PC-3 (cell line): Measurements from ENCODE around the gene IGFBP4. TPM values are rescaled to one million over a fixed set of nuclear protein-coding genes. Genes with fewer than 3 reads are reported as not detected.

Experiments used
- ATAC-seq: fragments of 200-7000 bp; cut with Tn5 transposase; 2 replicates; pipeline ENCODE4 v1.9.1; 2020; ENCODE audit warnings: mild to moderate bottlenecking, moderate library complexity
- BruUV-seq: library from RNA; stranded (reverse); fragments of 400-500 nt; replicated peaks from 2 replicates; lab custom pipeline; 2021; lab: Mats Ljungman, UMichigan
- CTCF ChIA-PET: fragments of 300-600 bp; sonication (Branson Sonifier 250); formaldehyde crosslinking; loops from one replicate; lab custom pipeline; 2022; ENCODE audit warnings: antibody characterized with exemption; lab: Charles Lee
- POLR2A ChIA-PET: fragments of 300-600 bp; sonication (Branson Sonifier 250); formaldehyde crosslinking; loops from one replicate; lab custom pipeline; 2022; ENCODE audit warnings: antibody characterized with exemption; ENCODE audit not compliant: unreplicated experiment; lab: Charles Lee
- DNase-seq: peaks from one replicate; pipeline ENCODE4 v3.0.0-alpha.2; 2015
- H2AFZ ChIP-seq: fragments of 300-600 bp; sonication (generic); 2 replicates; pipeline ENCODE4 v1.6.0; 2016; ENCODE audit warnings: antibody characterized with exemption, low read length
- H3F3A ChIP-seq: fragments of 300-600 bp; sonication (generic); one replicate; pipeline ENCODE4 v1.6.0; 2017; ENCODE audit warnings: antibody characterized with exemption, low read length, control low read depth, mild to moderate bottlenecking; ENCODE audit not compliant: unreplicated experiment
- H3K27ac ChIP-seq: fragments of 300-600 bp; sonication (generic); 2 replicates; pipeline ENCODE4 v1.5.1; 2016; ENCODE audit warnings: mild to moderate bottlenecking, low read length
- H3K27me3 ChIP-seq: fragments of 300-600 bp; sonication (generic); 2 replicates; pipeline ENCODE4 v1.6.1; 2016; ENCODE audit warnings: low read length, mixed read lengths
- H3K36me3 ChIP-seq: fragments of 300-600 bp; sonication (generic); 2 replicates; pipeline ENCODE4 v1.6.1; 2016; ENCODE audit warnings: low read depth, mixed run types, low read length, mixed read lengths
- H3K4me1 ChIP-seq: fragments of 300-600 bp; sonication (generic); 2 replicates; pipeline ENCODE4 v1.5.1; 2016; ENCODE audit warnings: low read length; ENCODE audit not compliant: insufficient read depth
- H3K4me2 ChIP-seq: fragments of 300-600 bp; sonication (generic); 2 replicates; pipeline ENCODE4 v1.6.0; 2016; ENCODE audit warnings: low read length
- H3K4me3 ChIP-seq: fragments of 300-600 bp; sonication (generic); 2 replicates; pipeline ENCODE4 v1.5.1; 2016; ENCODE audit warnings: mild to moderate bottlenecking, low read length, mixed read lengths
- H3K79me2 ChIP-seq: fragments of 300-600 bp; sonication (generic); 2 replicates; pipeline ENCODE4 v1.6.1; 2017; ENCODE audit warnings: low read length, mixed read lengths
- H3K9ac ChIP-seq: fragments of 300-600 bp; sonication (generic); 2 replicates; pipeline ENCODE4 v1.6.0; 2016; ENCODE audit warnings: mild to moderate bottlenecking, low read length
- H3K9me2 ChIP-seq: fragments of 300-600 bp; sonication (generic); replicated peaks from 2 replicates; pipeline ENCODE4 v1.6.1; 2016; ENCODE audit warnings: mixed run types, low read length, mixed read lengths
- H3K9me3 ChIP-seq: fragments of 300-600 bp; sonication (generic); 2 replicates; pipeline ENCODE4 v1.6.1; 2016; ENCODE audit warnings: low read length, mixed read lengths
- H4K20me1 ChIP-seq: fragments of 300-600 bp; sonication (generic); 2 replicates; pipeline ENCODE4 v1.6.1; 2016; ENCODE audit warnings: low read length, mixed read lengths
- CTCF ChIP-seq: fragments of 300-600 bp; sonication (generic); conservative IDR thresholded peaks from 2 replicates; pipeline ENCODE4 v1.5.1; 2017; ENCODE audit warnings: antibody characterized with exemption, low read depth, mild to moderate bottlenecking, low read length
- EZH2 ChIP-seq: fragments of 300-600 bp; sonication (generic); IDR thresholded peaks from one replicate; pipeline ENCODE4 v1.6.1; 2017; ENCODE audit warnings: antibody characterized with exemption, mild to moderate bottlenecking, low read length; ENCODE audit not compliant: unreplicated experiment
- EZH2phosphoT487 ChIP-seq: fragments of 300-600 bp; sonication (generic); IDR thresholded peaks from 2 replicates; pipeline ENCODE4 v1.6.1; 2018; ENCODE audit warnings: mild to moderate bottlenecking, antibody characterized with exemption, low read length, borderline replicate concordance
- intact Hi-C: fragments of 100-400 bp; cut with micrococcal nuclease; formaldehyde crosslinking; loops from 2 replicates; pipeline ENCODE4 v1.9.0; 2023
- total RNA-seq: library from RNA; depleted of rRNA; stranded (reverse); fragments of >200 nt; gene quantifications from 2 replicates; pipeline ENCODE4 v1.2.3, GENCODE V29; 2014

IGFBP4 gene
- total RNA-seq, 1 experiment from 2014 or later, result 164 TPM

- Histone ChIP-seq H3K4me1 (peaks cover 16% of the 10 kb centered on the region), H3K4me3 (no peak overlapping the region), H3K27me3 (no peaks in the 10 kb centered on the region), H3K4me2 (no peak overlapping the region), H3K9me3 (no peaks in the 10 kb centered on the region), H3K79me2 (peaks cover 17% of the 10 kb centered on the region), H3F3A (no peaks in the 10 kb centered on the region), H3K36me3 (peaks cover 47% of the 10 kb centered on the region), H4K20me1 (peaks cover 7% of the 10 kb centered on the region; the same call in 1 of the 2 replicates), H3K9me2 (no peaks in the 10 kb centered on the region), H3K9ac (no peak overlapping the region), H3K27ac (no peak overlapping the region), H2AFZ (no peak overlapping the region)
- DNase-seq (no peak), ATAC-seq (no peak)
- intact Hi-C loops, result no loop called here
- ChIA-PET POLR2A (no interaction called here), CTCF (no interaction called here)
- no peak for TF ChIP-seq EZH2phosphoT487
- no TSS peak for BruUV-seq
These were observed 11.4 kb downstream of the IGFBP4 start for GRCh38 chr17:40454613-40454995.

DNA sequence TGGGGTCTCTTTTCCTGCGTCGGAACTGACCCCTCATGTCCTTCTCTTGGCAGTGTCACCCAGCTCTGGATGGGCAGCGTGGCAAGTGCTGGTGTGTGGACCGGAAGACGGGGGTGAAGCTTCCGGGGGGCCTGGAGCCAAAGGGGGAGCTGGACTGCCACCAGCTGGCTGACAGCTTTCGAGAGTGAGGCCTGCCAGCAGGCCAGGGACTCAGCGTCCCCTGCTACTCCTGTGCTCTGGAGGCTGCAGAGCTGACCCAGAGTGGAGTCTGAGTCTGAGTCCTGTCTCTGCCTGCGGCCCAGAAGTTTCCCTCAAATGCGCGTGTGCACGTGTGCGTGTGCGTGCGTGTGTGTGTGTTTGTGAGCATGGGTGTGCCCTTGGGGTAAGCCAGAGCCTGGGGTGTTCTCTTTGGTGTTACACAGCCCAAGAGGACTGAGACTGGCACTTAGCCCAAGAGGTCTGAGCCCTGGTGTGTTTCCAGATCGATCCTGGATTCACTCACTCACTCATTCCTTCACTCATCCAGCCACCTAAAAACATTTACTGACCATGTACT, 13.2 kb downstream of the IGFBP4 start:
- H3K9me2 ChIP-seq, result no peaks in the 10 kb centered on the region
- no peaks in the 10 kb centered on the region for H3K9me3 ChIP-seq
- H3K4me2 ChIP-seq, result no peak overlapping the region
- no peak for TF ChIP-seq EZH2phosphoT487
- no peak for TF ChIP-seq CTCF
- peaks cover 47% of the 10 kb centered on the region for H3K36me3 ChIP-seq
- no peak overlapping the region for H2AFZ ChIP-seq
- intact Hi-C loops, result no loop called here
- BruUV-seq, result no TSS peak
- H3K4me3 ChIP-seq, result no peak overlapping the region
- no peak for DNase-seq
- ATAC-seq, result no peak
- H3F3A ChIP-seq, result peaks cover 6% of the 10 kb centered on the region
- H3K9ac ChIP-seq, result no peak overlapping the region
- CTCF ChIA-PET, result no interaction called here
- H4K20me1 ChIP-seq, result 0 out of 2 replicates have a peak, but pooled peaks cover 3% of the 10 kb centered on the region
- H3K79me2 ChIP-seq, result peaks cover under 1% of the 10 kb centered on the region
- no peaks in the 10 kb centered on the region for H3K27me3 ChIP-seq
- POLR2A ChIA-PET, result no interaction called here
- no peak overlapping the region for H3K27ac ChIP-seq
- peaks cover 16% of the 10 kb centered on the region for H3K4me1 ChIP-seq

- Histone ChIP-seq H4K20me1 (no peaks in the 10 kb centered on the region), H3K9me2 (no peaks in the 10 kb centered on the region), H3K9ac (no peak overlapping the region), H3F3A (peaks cover 6% of the 10 kb centered on the region), H3K36me3 (peaks cover 43% of the 10 kb centered on the region), H3K27me3 (no peaks in the 10 kb centered on the region), H3K4me1 (peaks cover 10% of the 10 kb centered on the region), H3K4me2 (no peak overlapping the region), H3K9me3 (no peaks in the 10 kb centered on the region), H3K27ac (no peak overlapping the region), H3K79me2 (no peaks in the 10 kb centered on the region), H2AFZ (no peak overlapping the region), H3K4me3 (no peak overlapping the region)
- ATAC-seq (no peak), DNase-seq (no peak)
- POLR2A ChIA-PET, result no interaction called here
- CTCF ChIA-PET, result no interaction called here
- TF ChIP-seq EZH2 (no peak), CTCF (no peak), EZH2phosphoT487 (no peak)
- BruUV-seq, result no TSS peak
- intact Hi-C loops, result no loop called here
These were observed 14.1 kb downstream of the IGFBP4 start for GRCh38 chr17:40457369-40457768.
